HG03565 (cell line): ENCODE data around the gene AFF3.
"Not testable (repeated sequence)": the region's sequence is repeated elsewhere in the genome, so short reads cannot be mapped to it uniquely, and the experiment has no call there.

Source experiments
- ATAC-seq: cut with Tn5 transposase; IDR thresholded peaks from one replicate; pipeline ENCODE4 v1.9.1; 2021; ENCODE audit warnings: mild to moderate bottlenecking, moderate library complexity; ENCODE audit not compliant: unreplicated experiment

The AFF3 gene

DNA sequence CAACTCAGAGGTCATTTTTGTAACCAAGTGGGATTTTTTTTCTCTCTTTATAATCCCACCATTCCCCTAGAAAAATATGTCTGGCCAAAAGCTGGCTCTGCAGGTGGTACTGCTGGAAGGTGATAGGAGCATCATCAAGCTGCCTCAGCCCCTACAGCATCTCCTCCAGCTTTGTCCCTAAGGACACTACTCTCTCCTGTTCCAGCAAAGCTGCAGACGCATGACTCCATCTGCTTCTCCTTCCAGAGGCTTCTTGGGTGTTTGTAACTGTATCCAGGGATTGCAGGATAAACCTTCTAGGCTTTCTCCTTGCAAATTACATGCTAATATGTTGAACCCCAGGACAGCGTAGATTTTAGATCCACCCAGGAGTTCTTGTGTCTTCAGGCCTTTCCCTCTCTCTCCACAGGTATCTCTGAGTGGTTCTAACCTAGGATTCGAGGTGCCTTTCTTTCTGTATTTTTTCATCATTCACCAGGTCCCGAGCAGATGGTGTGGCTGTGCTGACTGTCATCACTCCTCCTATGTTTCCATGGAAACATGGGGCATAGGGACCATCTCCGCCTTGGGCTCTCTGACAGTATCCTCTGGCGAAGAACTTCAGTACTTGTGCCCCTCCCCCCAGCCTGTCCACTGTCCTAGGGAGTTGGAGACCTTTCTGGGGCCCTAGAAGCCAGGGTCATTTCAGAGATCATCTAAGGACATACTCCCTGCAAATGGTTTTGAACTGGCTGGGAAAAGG, 34.3 kb downstream of the AFF3 start:
- ATAC-seq, result no peak

DNA sequence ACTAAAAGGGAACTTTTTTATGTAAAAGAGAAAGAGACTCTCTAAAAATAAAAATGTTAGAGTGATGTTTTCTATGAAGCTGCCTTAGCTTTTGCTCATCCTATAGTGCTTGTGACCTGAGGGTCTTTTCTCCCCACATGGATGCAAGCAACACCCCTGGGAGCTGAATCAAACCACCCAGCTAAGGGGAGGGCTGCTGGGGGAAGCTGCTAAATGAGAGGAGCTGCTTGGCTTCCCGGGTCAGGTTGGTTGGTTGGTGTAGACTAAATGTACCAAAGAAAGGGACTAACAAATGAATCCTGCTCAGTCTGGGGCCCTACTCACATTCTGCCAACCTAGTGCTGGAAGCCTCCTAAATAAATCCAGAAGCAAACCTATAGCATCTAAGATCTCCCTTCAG, 35.0 kb downstream of the AFF3 start:
- ATAC-seq, result no peak

DNA sequence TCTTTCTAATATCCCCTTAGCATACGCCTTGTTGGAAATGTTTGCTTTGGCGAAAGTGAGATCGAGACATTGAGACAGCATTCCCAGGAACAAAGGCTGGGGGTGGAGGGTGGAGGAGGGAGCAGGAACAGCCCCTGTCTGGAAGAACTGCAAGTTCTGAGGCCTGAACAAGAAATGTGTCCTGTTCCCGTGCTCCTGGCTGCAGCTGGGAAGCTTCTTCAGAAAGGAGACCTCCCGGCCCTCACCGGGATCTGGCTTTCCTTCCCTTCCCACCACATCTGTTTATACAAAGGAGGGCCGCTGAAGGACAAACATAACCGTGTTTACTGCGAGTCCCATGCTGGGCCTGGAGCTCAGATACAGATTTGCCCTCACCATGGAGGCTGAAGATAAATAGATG, 35.9 kb downstream of the AFF3 start:
- no peak for ATAC-seq

DNA sequence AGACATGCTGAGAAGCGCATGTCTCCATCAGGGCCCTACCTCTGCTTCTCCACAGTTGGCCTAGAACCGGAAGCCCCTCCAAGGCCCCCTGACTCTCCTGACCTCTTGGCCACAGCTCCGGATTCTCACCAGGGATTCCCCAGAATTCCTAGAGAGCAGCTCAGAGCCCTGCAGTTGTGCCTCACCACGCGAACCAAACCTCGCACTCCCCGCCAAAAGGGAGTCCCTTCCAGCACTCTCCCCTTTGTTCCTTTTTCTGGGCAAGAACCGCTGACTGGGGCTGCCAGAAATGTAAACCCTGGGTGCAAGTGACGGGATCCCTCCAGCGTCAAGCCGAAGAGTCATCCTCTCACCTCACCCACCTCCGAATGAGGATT, 36.7 kb downstream of the AFF3 start:
- ATAC-seq, result no peak

DNA sequence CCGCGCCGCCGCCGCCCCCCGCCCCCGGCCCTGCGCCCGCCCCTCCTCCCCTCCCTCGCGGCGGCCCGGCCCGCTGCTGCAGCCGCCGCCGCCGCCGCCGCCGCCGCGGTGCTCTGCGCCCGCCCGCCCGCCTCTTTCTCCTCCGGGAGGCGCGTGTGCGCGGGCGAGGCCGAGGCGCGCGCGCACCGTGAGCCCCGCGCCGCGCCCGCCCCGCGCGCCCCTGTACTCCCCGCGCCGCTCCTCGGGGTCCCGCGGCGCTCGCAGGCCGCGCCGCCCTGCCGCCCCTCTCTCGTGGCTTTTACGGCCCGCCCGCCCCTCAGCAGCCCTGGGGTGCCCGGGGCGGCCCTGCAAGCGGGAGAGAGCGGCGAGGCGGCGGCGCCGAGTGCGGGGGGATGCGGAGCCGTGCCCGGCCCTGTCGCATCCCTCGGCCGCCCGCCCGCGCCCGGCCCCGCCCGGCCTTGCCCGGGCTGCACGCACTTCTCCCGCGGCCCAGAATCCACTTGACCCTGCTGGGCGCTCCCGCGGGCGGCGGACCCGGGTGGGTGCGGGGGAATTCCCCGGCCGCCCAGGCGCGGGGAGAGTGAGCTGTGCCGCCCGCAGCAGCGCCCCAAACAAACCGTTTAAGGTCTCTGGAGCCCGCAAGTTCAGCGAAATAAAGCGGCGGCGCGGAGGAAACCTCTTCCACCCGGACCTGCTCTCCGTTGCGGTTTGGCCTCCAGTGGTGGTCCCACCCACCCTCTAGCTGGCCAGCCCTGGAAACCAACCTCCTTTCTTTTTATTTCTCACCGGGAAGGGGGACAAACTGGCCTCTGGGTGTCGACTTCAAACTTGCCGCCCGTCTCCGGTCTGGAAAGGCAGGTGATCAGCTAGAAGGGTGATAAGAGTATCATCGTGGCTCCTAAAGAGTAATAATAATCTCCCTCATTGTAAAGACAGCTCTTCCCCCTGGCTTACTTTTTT, 37.4 kb downstream of the AFF3 start:
- no peak for ATAC-seq

DNA sequence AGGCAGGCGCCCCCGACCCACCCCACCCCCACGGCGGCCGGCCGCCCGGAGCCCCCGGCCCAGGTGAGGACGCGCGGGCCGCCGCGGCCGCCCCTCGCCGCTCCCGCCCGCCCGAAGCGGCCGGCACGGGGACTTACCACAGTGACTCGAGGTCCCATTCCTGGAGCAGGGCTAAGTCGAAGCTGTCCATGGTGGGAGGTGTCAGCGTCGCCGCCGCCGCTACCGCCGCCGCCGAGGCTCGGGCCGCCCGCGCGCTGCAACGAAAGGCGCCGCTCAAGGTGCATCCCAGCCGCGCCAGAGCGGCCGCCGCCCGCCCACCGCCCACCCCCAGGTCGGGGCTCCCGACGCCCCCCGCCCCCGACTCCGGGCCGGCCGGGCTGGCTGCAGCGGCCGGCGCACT, 38.1 kb downstream of the AFF3 start:
- ATAC-seq, result not testable (repeated sequence)

DNA sequence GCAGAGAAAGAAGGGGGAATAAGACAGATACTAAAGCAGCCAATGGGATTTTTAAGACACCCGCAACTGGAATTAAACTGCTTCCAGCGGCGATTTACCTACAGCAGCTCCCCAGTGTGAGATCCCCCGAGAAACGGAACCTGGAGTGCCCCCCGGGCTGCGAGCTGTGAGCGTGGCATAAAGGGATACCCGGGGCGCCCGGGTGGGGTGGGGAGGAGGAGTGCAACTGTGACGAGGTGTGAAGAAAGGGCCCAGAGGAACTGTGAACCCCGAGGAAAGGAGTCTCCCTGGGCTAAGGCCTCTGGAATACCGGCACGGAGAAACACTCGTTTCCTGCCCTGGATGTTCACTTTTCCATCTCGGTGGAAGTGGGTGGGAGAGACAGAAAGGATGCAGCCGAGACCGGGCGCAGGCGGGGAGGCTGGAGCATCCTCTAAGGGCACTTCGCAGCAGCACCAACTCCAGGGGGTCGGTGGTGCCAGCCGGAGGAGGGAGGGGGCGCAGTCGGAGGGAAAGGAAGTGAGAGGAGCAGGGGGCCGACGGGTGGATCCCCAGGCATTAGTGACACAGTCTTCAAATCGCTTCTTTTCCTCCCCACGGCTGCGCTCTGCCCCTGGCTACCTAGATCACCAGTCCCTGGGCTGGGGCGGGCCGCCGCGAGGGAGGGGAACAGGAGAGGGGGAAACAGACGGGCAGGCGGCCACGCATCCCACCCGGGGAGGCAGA, 38.7 kb downstream of the AFF3 start:
- ATAC-seq, result not testable (repeated sequence)

DNA sequence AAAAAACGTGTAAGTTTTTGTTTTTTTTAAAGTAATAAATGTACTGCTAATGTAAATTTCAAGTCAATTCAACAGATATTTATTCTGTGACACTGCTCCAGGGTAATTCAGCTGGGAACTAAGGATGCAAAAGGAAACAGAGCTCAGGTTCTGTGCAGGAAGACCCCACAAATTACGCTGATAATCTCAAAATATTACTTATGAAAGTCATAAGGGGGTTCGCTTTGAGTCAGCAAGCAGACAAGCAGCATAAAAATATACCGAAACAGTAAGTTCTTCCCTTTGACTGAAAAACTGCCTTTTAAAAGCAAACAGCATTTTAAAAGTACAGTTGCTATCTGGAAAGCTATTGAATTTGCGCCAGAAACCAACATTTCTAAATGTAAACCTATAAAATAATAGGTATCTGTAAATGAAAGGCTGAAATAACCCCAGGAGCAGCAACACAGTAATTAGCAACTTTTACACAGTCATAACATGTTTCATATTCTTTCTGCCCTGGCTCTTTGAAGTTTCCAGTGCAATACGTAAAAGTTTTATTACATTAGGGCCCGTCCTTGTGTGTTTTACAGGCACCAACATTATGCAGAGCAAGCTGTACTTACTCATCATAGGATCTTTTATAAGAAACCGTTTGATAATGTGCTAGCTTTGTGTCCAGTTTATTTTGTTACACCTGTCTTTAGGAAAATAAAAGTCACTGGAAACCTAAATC, 39.8 kb downstream of the AFF3 start:
- not testable (repeated sequence) for ATAC-seq

DNA sequence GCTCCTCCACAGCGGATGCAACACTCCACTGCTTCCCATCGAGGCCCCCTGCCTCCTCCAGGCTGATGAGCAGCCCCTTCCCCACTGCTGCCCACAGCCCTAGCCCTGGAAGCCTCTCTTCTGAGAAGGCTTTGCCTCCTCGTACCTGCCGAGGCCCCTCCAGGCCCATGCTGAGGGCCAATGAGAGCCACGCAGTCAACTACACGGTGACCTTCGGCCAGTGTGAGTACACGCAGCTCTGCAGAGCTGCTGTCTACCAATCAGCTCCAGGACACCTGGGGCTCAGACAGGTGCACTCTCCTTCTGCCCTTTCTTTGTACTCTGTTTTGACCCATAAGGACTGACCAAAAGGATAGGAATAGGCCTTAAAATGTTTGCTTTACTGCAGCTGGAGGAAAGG, 43.5 kb downstream of the AFF3 start:
- ATAC-seq, result not testable (repeated sequence)

DNA sequence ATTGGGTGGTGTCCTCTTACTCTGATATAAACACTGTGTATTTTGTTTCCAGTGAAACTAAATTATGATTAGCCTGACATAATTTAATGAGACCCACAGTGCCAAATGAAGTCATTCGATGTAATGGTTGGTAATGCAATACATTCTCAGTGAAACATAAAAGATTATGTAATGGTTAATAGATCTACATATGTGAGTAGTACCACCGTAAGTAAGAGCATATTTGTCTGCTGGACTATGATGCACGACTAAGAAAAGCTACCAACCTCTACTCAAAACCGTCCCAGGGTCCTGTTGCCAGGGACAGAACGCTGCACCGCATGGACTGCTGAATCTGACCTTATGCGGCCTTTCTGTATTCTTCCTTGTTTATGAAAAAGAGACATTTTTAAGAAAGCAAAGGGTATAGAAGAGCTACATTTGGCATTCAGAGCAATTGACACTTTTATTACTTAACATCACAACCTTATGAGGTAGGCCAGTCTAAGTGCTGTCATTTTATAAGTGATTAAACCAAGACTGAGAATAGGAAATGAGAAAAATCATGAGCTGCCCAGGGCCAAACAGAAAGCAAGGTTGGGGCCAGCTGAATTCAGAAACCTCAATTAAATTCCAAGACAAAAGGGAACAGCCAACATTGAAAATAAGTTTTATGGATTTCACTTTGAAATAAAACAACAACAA, 44.6 kb downstream of the AFF3 start:
- ATAC-seq, result not testable (repeated sequence)

DNA sequence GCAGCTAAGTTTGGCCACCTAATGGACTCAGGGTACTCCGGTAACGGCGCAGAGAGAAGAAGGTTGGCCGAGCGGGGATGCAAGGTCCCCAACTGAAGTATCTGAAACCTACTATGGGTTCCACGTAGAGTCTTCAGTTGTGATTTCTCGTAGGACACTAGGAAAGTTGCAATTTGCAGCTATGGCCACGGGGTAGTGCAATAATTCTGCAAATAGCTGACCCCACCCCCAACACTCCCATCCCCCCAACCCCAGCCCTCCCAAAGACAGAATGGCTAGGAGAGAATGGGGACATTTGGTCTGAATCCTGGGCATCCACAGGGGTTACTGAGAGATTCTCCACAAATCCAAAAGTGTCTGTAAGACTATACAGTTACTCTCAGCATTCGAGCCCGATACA, 46.5 kb downstream of the AFF3 start:
- ATAC-seq, result not testable (repeated sequence)

DNA sequence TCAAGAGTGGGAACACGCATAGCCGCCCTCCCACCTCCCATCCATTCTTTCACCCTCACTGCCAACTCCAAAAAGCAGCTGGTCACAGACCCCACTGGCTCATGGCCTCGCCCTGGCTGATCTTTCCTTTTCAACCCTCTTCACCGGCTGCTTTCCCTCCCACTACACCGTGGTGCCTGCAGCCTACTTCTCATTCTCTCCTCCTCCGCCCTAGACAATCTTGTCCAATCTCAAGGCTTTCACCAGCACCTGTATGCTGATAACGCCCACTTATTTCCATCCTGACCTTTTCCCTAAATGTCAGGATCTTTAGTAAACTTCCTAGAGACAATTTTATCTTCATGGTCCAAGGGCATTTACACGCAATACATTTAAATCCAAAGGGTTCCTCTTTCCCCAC, 50.6 kb downstream of the AFF3 start:
- not testable (repeated sequence) for ATAC-seq

DNA sequence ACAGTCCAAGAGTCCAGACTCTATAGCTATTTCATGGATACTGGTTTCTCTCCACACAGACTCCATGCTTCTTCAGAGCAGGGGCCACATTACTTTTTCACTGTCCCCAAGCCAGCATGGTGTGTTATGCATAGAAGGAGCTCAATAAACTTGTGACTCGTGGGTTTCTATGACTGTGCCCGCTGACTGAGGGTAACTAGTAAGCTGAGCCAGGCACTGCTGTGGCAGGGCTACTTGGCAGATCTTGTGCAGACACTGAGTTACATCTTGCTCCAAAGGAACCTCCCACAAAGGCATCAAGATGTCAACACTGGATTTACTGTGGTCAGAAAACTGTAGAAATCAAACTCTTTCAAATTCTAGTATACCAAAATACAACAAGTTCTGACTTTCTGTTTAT, 56.6 kb downstream of the AFF3 start:
- ATAC-seq, result not testable (repeated sequence)

DNA sequence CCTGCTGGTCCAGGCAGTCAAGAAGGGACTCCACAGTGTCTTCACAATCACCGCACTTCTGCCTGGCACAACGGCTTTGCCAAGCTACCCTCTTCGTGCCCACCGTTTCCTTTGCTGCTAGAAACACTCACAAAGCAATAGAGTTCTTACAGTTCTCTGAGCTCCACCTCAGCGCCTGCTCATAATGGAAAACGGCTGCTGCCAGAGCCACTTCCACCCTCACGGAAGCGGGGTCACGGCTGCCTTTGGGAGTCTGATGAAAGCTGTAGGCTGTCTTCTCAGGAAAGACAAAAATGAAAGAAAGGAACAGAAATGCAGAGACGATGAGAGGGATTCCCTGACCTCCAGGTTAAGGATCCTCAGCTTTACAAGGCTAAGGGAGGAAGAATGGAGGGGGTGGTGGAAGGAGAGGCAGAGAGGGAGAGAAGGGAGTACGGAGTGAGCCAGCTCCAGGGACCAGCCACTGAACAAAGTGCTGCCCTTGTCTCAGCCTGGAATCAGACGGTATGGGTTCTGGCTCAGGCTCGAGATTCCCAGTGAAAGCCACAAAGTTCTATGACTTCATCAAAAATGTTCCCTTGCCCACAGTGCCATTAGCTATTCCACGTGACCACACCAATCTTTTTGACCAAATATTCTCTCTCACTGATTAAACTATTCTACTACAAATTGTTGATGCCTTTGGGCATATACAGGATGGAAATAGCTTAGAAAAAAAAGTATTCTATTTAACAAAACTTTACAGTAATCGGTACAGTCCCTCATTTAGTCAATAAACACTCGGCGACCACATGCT, 58.8 kb downstream of the AFF3 start:
- ATAC-seq, result not testable (repeated sequence)

DNA sequence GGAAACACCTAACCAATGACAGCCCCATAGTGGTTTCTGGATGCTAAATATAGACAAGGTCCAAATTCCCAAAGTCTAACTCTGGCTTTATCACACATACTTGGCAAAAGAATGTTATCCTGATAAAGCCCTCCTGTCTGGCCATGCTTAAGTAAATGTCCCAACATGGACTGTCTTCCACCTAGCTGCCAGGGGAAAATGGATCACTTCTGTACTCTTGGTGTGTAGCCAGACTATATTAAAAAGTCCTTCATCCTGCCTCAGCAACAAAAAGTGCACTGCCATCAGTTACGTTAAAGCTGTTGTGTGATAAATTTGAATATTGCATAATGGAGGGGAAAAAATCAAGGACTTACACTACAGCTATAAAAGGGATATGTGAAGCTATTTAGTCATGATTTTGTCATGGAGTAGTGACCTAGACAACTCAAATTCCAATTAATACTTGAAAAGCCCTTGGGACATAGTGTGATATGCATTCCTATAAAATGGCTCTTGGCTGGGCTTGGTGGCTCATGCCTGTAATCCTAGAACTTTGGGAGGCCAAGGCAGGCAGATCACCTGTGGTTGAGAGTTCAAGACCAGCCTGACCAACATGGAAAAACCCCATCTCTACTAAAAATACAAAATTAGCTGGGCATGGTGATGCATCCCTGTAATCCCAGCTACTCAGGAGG, 60.0 kb downstream of the AFF3 start:
- not testable (repeated sequence) for ATAC-seq

DNA sequence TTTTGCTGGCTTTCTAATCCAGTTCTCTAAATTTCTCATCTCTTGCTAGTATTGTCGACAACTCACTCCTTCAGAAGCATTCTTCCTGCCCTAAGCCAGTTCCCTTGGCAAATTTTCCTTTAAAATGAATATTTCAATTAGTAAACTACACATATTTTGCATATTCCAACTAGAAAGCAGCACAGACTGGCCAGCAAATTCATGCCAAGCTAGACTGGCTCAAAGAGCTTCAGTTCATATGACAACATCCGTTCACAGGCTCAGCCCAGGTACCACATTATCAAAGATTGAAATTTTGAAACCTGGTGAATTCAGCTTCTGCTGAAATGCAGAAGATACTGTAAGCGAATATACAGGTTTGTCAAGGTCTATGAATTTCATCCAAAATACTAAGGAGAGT, 64.5 kb downstream of the AFF3 start:
- no peak for ATAC-seq

DNA sequence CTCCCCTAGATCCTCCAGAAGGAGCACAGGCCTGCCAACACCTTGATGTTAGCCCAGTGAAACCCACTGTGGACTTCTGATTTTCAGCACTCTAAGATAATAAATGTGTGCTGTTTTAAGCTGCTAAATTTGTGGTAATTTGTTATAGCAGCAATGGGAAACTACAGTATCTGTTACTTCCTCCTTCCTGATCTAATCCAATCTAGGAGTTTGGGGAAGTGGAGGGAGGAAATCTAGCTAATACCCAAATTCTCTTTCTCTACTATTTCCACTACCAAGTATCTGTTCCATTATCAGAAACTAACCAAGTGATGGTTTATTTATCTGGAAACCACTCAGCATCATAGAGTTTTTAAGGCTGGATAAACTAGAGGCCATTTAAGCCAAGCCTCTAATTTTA, 64.9 kb downstream of the AFF3 start:
- no peak for ATAC-seq

DNA sequence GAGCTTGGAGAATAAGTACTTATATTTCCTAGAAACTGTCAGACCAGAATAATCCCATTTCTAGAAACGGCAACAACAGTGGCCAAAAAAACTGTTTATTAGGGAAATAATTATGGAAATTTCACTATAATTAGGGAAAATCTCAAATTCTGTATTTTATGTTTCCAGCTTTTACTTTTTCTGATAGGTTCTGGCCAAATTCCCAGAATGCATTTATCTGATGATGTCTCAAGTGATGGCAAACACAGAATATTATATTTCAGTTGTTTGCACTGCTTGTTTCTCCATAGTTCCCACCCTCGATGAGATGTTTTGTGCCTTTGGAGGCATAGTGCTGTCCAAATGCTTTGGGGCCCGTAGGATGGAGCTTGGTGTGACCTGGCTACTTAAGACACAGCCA, 66.9 kb downstream of the AFF3 start:
- no peak for ATAC-seq

DNA sequence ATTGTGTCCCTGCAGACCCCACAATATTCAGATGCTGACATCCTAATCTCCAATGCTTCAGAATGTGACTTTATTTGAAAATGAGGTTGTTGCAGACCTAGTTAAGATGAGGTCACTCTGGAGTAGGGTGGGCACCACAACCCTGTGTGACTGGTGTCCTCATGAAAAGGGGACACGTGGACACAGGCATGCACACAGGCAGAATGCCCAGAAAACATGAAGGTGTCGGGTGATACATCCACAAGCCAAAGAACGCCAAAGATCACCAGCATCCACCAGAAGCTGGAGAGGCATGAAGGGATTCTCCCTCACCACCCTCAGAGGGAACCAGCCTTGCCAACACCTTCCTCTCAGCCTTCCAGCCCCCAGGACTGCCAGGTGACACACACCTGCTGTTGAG, 69.3 kb downstream of the AFF3 start:
- no peak for ATAC-seq
